Memory B cell (primary cell): ENCODE results near the gene RASA3.

Experiments used
- ATAC-seq: fragments of 150-1000 bp; cut with Tn5 transposase; 2 replicates; pipeline ENCODE4 v1.10.0; 2021; ENCODE audit warnings: low read depth, mild to moderate bottlenecking, moderate library complexity
- DNase-seq, 2 donors: peaks; one replicate each; pipeline ENCODE4 v3.0.0; 2022; ENCODE audit warnings: low spot score in 2 of 2
- H3K27ac Mint-ChIP-seq: one replicate; pipeline ENCODE4 v1.8.0; 2022; ENCODE audit warnings: mild to moderate bottlenecking, moderate library complexity, mixed read lengths
- H3K27me3 Mint-ChIP-seq: one replicate; pipeline ENCODE4 v1.8.0; 2022; ENCODE audit warnings: mixed read lengths
- H3K36me3 Mint-ChIP-seq: one replicate; pipeline ENCODE4 v1.8.0; 2022; ENCODE audit warnings: mild to moderate bottlenecking, mixed read lengths
- H3K4me1 Mint-ChIP-seq: one replicate; pipeline ENCODE4 v1.8.0; 2022; ENCODE audit warnings: mixed read lengths
- H3K4me3 Mint-ChIP-seq: one replicate; pipeline ENCODE4 v1.8.0; 2022; ENCODE audit warnings: mild to moderate bottlenecking, moderate library complexity, mixed read lengths
- H3K9me3 Mint-ChIP-seq: one replicate; pipeline ENCODE4 v1.8.0; 2022; ENCODE audit warnings: mixed read lengths

The RASA3 gene

GRCh38 chr13:114038211-114038613 is 94.2 kb downstream of the RASA3 start:
- DNase-seq (no peak), ATAC-seq (no peak)
- Mint-ChIP-seq H3K27me3 (no peaks in the 10 kb centered on the region), H3K36me3 (peaks cover 30% of the 10 kb centered on the region), H3K9me3 (no peaks in the 10 kb centered on the region), H3K27ac (no peak overlapping the region), H3K4me1 (peaks cover 8% of the 10 kb centered on the region), H3K4me3 (no peak overlapping the region)

DNA sequence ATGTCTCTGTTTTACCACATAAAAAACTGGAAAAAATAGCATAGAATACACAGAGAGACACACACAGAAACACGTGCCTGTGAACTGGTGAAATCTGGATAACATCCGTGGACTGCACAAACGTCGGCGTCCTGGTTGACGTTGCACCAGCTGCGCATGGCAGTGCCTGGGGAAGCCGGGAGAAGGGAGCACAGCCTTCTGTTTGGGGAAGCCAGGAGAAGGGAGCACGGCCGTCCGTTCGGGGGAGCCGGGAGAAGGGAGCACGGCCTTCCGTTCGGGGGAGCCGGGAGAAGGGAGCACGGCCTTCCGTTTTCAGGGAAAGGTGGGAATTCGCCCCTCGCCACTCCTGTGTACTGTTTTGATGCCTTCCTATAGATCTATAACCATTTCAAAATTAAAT is 94.7 kb downstream of the RASA3 start:
- H3K4me1 Mint-ChIP-seq = peaks cover 5% of the 10 kb centered on the region
- ATAC-seq = no peak
- H3K27me3 Mint-ChIP-seq = no peaks in the 10 kb centered on the region
- DNase-seq = no peak
- no peaks in the 10 kb centered on the region for H3K9me3 Mint-ChIP-seq
- peaks cover 26% of the 10 kb centered on the region for H3K36me3 Mint-ChIP-seq
- H3K4me3 Mint-ChIP-seq = no peak overlapping the region
- no peak overlapping the region for H3K27ac Mint-ChIP-seq

DNA sequence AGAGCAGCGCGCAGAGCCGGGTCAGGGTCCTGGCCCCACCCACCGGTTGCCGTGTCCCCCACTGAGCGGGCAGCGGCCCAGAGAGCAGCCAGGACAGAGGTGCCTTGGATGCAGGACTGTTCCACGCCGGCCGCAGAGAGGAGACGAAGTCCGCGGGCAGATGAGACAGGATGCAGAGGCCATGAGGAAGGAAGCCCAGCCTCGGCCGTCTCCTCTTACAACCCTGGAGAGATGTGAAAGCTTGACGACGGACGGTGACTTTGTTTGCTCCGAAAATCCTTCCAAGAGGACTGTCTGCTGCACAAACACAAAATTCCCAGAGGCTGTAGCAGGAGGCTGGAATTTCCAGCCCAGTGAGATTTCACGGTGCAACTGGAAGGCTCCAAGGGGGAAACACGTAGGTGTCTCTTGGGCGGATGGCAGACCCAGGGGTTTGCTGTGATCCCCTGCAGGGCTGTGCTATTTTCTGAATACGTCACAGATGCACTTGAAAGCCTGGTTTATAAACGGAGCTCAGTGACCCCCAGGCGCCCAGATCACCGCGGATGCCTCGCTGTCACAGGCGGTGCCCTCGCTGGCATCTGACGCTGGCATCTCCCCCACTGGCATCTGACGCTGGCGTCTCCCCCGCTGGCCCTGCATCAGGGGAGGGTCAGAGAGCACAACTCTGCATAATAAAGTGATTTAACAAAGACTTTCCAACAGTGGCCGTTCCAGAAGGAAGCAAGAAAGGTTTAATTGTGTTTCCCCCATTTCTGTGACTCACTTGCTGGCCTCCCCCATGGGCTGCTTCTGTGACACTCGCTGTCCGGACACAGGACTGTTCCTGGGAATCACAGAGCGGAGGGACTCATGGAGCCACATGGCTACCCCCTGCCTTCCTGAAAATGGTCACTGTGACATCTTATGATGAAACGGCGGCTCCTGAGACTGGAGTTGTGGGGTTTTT is 96.6 kb downstream of the RASA3 start:
- H3K4me3 Mint-ChIP-seq = no peak overlapping the region
- peaks cover 30% of the 10 kb centered on the region for H3K36me3 Mint-ChIP-seq
- no peaks in the 10 kb centered on the region for H3K9me3 Mint-ChIP-seq
- DNase-seq = no peak
- H3K27ac Mint-ChIP-seq = peak overlapping the region; percentile 50
- peaks cover 16% of the 10 kb centered on the region for H3K4me1 Mint-ChIP-seq
- ATAC-seq = no peak
- no peaks in the 10 kb centered on the region for H3K27me3 Mint-ChIP-seq

- Mint-ChIP-seq H3K27me3 (no peaks in the 10 kb centered on the region), H3K9me3 (no peaks in the 10 kb centered on the region), H3K4me3 (no peak overlapping the region), H3K36me3 (peaks cover 33% of the 10 kb centered on the region), H3K4me1 (peaks cover 21% of the 10 kb centered on the region), H3K27ac (no peak overlapping the region)
- ATAC-seq (no peak), DNase-seq (no peak)
Measured at GRCh38 chr13:114035186-114035582, 97.2 kb downstream of the RASA3 start.

DNA sequence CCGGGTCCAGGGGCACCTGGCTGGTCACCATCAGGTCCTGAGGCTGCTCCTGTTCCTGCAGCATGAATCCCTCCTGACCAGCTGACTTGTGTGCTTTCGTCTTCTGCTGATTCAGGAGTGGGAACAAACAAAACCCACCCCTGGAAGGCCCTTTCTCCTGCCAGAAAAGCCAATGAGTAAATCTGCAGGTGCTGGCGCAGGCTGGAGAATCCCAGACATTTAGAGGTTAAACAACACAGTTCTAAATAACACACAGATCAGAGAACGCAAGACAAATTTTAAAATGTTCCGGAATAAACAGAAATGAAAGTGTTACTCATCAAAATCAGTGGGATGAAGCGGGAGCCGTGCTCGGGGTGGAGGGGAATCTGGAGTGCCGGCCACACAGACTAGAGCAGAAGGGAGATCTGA is 97.9 kb downstream of the RASA3 start:
- peaks cover 37% of the 10 kb centered on the region for H3K36me3 Mint-ChIP-seq
- H3K4me3 Mint-ChIP-seq = no peak overlapping the region
- no peaks in the 10 kb centered on the region for H3K9me3 Mint-ChIP-seq
- no peaks in the 10 kb centered on the region for H3K27me3 Mint-ChIP-seq
- DNase-seq (no peak), ATAC-seq (no peak)
- H3K4me1 Mint-ChIP-seq = peaks cover 24% of the 10 kb centered on the region
- H3K27ac Mint-ChIP-seq = peak overlapping the region; percentile 38

- Mint-ChIP-seq H3K9me3 (no peaks in the 10 kb centered on the region), H3K27ac (no peak overlapping the region), H3K4me1 (peaks cover 25% of the 10 kb centered on the region)
Measured at GRCh38 chr13:114033541-114034315, 98.7 kb downstream of the RASA3 start.

DNA sequence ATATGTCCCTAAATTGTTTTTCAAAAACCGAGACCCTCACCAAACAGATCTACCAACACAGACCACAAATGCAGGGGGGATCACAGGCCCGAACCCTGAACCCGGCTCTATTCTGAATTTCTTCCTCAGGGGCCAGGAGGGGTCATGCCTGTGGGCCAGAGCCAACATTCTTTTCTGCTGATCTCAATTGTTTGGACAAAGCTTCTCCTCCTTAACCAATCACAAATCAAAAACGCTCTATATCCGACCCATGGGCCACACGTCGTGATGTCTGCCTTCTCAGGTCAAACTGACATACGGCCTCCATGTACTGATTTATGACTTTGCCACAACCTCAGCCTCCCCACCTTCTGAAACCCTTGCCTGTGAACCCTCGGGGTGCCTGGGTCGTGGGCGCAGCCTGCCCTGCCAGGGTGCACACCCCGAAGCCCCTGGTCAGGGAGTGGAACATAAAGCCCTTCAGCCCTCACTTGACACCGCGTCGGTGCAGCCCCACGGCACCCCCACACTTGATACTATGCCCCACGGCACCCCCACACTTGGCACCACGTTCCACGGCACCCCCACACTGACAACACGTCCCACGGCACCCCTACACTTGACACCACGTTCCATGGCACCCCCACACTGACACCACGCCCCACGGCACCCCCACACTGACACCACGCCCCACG is 100.2 kb downstream of the RASA3 start:
- Mint-ChIP-seq H3K36me3 (peaks cover 39% of the 10 kb centered on the region), H3K4me1 (peaks cover 34% of the 10 kb centered on the region), H3K4me3 (no peak overlapping the region), H3K27me3 (no peaks in the 10 kb centered on the region), H3K9me3 (no peaks in the 10 kb centered on the region), H3K27ac (peak overlapping the region; percentile 8)
- DNase-seq (no peak), ATAC-seq (no peak)

More at GRCh38 chr13:114033541-114034315, 98.7 kb downstream of the RASA3 start:
- Mint-ChIP-seq H3K4me3 (no peak overlapping the region), H3K36me3 (peaks cover 35% of the 10 kb centered on the region), H3K27me3 (no peaks in the 10 kb centered on the region)
- ATAC-seq (no peak), DNase-seq (no peak)

- no peaks in the 10 kb centered on the region for H3K27me3 Mint-ChIP-seq
- H3K27ac Mint-ChIP-seq = no peak overlapping the region
- DNase-seq (no peak), ATAC-seq (no peak)
- no peaks in the 10 kb centered on the region for H3K9me3 Mint-ChIP-seq
- peaks cover 38% of the 10 kb centered on the region for H3K36me3 Mint-ChIP-seq
- no peak overlapping the region for H3K4me3 Mint-ChIP-seq
- peaks cover 37% of the 10 kb centered on the region for H3K4me1 Mint-ChIP-seq
Measured at GRCh38 chr13:114031631-114032030, 100.8 kb downstream of the RASA3 start.

DNA sequence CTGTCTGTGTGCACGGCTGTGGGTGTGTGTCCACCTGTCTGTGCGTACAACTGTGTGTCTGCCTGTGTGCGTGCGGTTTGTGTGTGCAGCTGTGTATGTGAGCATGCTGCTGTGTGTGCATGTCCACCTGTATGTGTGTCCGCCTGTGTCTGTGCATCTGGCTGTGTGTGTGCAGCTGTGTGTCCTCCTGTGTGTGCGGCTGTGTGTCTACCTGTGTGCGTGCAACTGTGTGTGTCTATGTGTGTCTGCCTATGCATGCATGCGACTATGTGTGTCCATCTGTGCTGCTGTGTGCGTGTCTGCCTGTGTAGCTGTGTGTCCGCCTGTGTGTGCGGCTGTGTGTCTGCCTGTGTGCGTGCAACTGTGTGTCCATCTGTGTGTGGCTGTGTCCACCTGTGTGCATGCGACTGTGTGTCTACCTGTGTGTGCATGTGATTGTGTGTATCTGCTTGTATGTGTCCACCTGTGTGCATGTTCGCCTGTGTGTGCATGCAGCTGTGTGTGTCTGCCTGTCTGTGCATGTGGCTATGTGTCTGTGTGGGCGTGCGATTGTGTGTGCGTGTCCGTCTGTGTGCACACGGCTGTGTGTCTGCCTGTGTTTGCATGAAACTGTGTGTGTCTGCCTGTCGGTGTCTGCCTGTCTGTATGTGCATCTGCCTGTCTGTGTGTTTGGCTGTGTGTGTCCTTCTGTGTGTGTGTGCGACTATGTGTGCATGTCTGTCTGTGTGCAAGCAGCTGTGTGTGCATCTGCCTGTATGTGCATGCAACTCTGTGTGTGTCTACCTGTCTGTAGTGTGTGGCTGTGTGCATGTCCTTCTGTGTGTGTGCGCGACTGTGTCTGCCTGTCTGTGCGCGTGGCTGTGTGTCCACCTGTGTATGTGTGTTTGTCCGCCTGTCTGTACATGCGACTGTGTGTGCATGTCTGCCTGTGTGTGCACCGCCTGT is 101.5 kb downstream of the RASA3 start:
- H3K27ac Mint-ChIP-seq = peak overlapping the region; percentile 17
- H3K9me3 Mint-ChIP-seq = no peaks in the 10 kb centered on the region
- DNase-seq (no peak), ATAC-seq (no peak)
- H3K4me1 Mint-ChIP-seq = peaks cover 42% of the 10 kb centered on the region
- no peaks in the 10 kb centered on the region for H3K27me3 Mint-ChIP-seq
- no peak overlapping the region for H3K4me3 Mint-ChIP-seq
- peaks cover 36% of the 10 kb centered on the region for H3K36me3 Mint-ChIP-seq

DNA sequence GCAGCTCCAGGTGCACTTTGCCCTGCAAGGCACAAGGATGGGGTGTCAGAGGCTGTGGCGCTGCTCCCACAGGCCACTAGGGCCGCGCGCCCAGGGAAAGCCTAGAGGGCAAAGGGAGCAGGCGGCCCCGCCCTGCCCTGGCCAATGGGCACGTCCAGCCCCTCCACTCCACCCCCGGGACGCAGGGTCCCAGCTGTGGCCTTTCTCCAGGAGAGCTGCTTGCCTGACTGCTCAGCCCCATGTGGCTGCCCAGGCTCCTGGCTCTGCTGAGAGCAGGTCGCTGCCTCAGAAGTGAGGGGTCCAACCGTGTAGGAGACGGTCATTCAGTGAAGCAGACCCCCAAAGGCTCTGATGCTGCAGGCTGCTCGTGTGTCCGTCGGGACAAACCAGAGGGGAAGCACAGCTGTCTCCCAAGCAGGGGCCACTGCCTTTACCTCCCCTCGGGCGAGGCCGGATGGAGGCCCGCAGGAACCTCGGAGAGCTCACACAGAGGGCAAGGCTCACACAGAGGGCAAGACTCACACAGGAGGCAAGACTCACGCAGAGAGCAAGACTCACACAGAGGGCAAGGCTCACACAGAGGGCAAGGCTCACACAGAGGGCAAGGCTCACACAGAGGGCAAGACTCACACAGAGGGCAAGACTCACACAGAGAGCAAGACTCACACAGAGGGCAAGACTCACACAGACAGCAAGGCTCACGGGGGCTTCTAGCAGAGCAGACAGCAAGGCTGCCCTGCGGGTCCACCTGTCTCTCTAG is 102.4 kb downstream of the RASA3 start:
- H3K4me3 Mint-ChIP-seq = no peak overlapping the region
- H3K9me3 Mint-ChIP-seq = no peaks in the 10 kb centered on the region
- peak overlapping the region; percentile 69 for H3K27ac Mint-ChIP-seq
- no peaks in the 10 kb centered on the region for H3K27me3 Mint-ChIP-seq
- H3K36me3 Mint-ChIP-seq = peaks cover 34% of the 10 kb centered on the region
- DNase-seq (no peak), ATAC-seq (no peak)
- H3K4me1 Mint-ChIP-seq = peaks cover 51% of the 10 kb centered on the region

- H3K27me3 Mint-ChIP-seq = no peaks in the 10 kb centered on the region
- peak; percentile 28 for ATAC-seq
- H3K27ac Mint-ChIP-seq = peak overlapping the region; percentile 88
- no peak for DNase-seq
- H3K4me3 Mint-ChIP-seq = peak overlapping the region; percentile 72
- H3K9me3 Mint-ChIP-seq = no peaks in the 10 kb centered on the region
- peaks cover 30% of the 10 kb centered on the region for H3K36me3 Mint-ChIP-seq
- H3K4me1 Mint-ChIP-seq = peaks cover 53% of the 10 kb centered on the region
Measured at GRCh38 chr13:114027826-114028225, 104.6 kb downstream of the RASA3 start.

GRCh38 chr13:114027046-114027715 is 105.2 kb downstream of the RASA3 start:
- Mint-ChIP-seq H3K4me1 (peaks cover 52% of the 10 kb centered on the region), H3K9me3 (no peaks in the 10 kb centered on the region), H3K4me3 (peak overlapping the region; percentile 72), H3K36me3 (peaks cover 27% of the 10 kb centered on the region), H3K27ac (peak overlapping the region; percentile 88), H3K27me3 (no peaks in the 10 kb centered on the region)
- ATAC-seq (peak; percentile 31), DNase-seq (no peak)
